ENCODE measurements around the gene FBXW11.

DNA sequence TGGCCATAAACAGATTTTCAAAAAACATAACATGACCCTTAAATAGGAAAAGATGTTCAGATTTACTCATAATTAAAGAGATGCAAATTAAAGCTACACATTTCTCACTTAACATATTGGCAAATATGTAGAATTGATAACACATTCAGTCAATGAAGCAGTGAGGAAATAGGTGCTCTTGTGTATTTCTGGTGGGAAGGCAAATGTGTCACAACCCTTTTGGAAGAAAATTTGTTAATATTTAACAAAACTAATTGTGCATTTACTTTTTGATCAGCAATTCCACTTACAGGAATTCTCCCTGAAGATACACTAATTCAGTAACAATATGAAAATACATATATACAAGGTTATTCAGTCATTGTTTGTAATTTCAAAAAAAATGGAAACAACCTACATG lies 68.1 kb downstream of the FBXW11 start:
- TF ChIP-seq ETV6 (CRISPR knock-in tag; IDR thresholded peaks at IDR 0.05) (no peak), KAT7 (CRISPR knock-in tag; IDR thresholded peaks at IDR 0.05; ENCODE audit: borderline replicate concordance) (no peak), FOXJ3 (CRISPR knock-in tag; IDR thresholded peaks at IDR 0.05; ENCODE audit: borderline replicate concordance) (no peak)
- TF ChIP-seq, protein P1, sequence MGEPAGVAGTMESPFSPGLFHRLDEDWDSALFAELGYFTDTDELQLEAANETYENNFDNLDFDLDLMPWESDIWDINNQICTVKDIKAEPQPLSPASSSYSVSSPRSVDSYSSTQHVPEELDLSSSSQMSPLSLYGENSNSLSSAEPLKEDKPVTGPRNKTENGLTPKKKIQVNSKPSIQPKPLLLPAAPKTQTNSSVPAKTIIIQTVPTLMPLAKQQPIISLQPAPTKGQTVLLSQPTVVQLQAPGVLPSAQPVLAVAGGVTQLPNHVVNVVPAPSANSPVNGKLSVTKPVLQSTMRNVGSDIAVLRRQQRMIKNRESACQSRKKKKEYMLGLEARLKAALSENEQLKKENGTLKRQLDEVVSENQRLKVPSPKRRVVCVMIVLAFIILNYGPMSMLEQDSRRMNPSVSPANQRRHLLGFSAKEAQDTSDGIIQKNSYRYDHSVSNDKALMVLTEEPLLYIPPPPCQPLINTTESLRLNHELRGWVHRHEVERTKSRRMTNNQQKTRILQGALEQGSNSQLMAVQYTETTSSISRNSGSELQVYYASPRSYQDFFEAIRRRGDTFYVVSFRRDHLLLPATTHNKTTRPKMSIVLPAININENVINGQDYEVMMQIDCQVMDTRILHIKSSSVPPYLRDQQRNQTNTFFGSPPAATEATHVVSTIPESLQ (CRISPR knock-in tag; IDR thresholded peaks at IDR 0.05) = no peak
- TF ChIP-seq, protein P2, sequence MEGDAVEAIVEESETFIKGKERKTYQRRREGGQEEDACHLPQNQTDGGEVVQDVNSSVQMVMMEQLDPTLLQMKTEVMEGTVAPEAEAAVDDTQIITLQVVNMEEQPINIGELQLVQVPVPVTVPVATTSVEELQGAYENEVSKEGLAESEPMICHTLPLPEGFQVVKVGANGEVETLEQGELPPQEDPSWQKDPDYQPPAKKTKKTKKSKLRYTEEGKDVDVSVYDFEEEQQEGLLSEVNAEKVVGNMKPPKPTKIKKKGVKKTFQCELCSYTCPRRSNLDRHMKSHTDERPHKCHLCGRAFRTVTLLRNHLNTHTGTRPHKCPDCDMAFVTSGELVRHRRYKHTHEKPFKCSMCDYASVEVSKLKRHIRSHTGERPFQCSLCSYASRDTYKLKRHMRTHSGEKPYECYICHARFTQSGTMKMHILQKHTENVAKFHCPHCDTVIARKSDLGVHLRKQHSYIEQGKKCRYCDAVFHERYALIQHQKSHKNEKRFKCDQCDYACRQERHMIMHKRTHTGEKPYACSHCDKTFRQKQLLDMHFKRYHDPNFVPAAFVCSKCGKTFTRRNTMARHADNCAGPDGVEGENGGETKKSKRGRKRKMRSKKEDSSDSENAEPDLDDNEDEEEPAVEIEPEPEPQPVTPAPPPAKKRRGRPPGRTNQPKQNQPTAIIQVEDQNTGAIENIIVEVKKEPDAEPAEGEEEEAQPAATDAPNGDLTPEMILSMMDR (IDR thresholded peaks at IDR 0.05) = no peak
- TF ChIP-seq, protein P3, sequence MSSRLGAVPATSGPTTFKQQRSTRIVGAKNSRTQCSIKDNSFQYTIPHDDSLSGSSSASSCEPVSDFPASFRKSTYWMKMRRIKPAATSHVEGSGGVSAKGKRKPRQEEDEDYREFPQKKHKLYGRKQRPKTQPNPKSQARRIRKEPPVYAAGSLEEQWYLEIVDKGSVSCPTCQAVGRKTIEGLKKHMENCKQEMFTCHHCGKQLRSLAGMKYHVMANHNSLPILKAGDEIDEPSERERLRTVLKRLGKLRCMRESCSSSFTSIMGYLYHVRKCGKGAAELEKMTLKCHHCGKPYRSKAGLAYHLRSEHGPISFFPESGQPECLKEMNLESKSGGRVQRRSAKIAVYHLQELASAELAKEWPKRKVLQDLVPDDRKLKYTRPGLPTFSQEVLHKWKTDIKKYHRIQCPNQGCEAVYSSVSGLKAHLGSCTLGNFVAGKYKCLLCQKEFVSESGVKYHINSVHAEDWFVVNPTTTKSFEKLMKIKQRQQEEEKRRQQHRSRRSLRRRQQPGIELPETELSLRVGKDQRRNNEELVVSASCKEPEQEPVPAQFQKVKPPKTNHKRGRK (CRISPR knock-in tag; IDR thresholded peaks at IDR 0.05; ENCODE audit: borderline replicate concordance) = no peak
- TF ChIP-seq, protein P4, sequence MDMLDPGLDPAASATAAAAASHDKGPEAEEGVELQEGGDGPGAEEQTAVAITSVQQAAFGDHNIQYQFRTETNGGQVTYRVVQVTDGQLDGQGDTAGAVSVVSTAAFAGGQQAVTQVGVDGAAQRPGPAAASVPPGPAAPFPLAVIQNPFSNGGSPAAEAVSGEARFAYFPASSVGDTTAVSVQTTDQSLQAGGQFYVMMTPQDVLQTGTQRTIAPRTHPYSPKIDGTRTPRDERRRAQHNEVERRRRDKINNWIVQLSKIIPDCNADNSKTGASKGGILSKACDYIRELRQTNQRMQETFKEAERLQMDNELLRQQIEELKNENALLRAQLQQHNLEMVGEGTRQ (CRISPR knock-in tag; IDR thresholded peaks at IDR 0.05) = no peak
- TF ChIP-seq, protein P5, sequence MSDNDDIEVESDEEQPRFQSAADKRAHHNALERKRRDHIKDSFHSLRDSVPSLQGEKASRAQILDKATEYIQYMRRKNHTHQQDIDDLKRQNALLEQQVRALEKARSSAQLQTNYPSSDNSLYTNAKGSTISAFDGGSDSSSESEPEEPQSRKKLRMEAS (CRISPR knock-in tag; IDR thresholded peaks at IDR 0.05) = no peak
